ENCODE results near the gene SCN4B. TPM values are rescaled to one million over a fixed set of nuclear protein-coding genes. Genes with fewer than 3 reads are reported as not detected.

SCN4B gene
- total RNA-seq, 1 experiment from 2014 or later, result 1.6 TPM

GRCh38 chr11:118169300-118170140 lies 16.9 kb upstream of the SCN4B start:
- Mint-ChIP-seq H3K27me3 (ENCODE audit: low read depth) (peaks cover 90% of the 10 kb centered on the region), H3K9me3 (no peaks in the 10 kb centered on the region), H3K4me1 (peaks cover 26 to 42% of the 10 kb centered on the region in 2 experiments), H3K4me3 (no peak overlapping the region), H3K36me3 (ENCODE audit: insufficient read depth in 1 of 3, low read depth in 3 of 3) (no peaks in the 10 kb centered on the region), H3K27ac (no peak overlapping the region)
- no peak overlapping the region for H4K91ac ChIP-seq (ENCODE audit: insufficient read length, low read depth, low read length)
- no peak overlapping the region for H3K14ac ChIP-seq (ENCODE audit: insufficient read depth, low read length)
- WGBS (ENCODE audit: extremely low coverage, insufficient read length, low lambda C conversion rate), result no CpG with 5 or more reads among the region's 7 CpGs
- H3K56ac ChIP-seq (ENCODE audit: insufficient read length, low read depth, low read length), result no peak overlapping the region
- no peak overlapping the region for H3K23ac ChIP-seq (ENCODE audit: insufficient read length, low read depth, low read length)
- H2BK5ac ChIP-seq (ENCODE audit: insufficient read length, low read length), result no peak overlapping the region
- H2AFZ ChIP-seq (ENCODE audit: low read length), result no peak overlapping the region
- H2BK12ac ChIP-seq (ENCODE audit: insufficient read length, low read depth, low read length), result no peak overlapping the region
- no peak overlapping the region for H2AK5ac ChIP-seq (ENCODE audit: insufficient read length, low read length)
- no peaks in the 10 kb centered on the region for H3K4me1 ChIP-seq (ENCODE audit: insufficient read depth, low read length)
- H4K5ac ChIP-seq (ENCODE audit: insufficient read length, low read depth, low read length), result no peak overlapping the region
- H3K27me3 ChIP-seq (ENCODE audit: insufficient read depth, low read length), result peaks cover 23% of the 10 kb centered on the region; the same call in 1 of the 2 replicates
- no peak overlapping the region for H4K8ac ChIP-seq (replicated peaks; ENCODE audit: insufficient read length, low read depth, low read length)
- H2BK120ac ChIP-seq (ENCODE audit: low read depth, low read length, poor library complexity, severe bottlenecking), result no peak overlapping the region
- no peak overlapping the region for H3T11ph ChIP-seq (ENCODE audit: low read length)
- H3K4me2 ChIP-seq (ENCODE audit: insufficient read depth, insufficient read length, low read length), result no peak overlapping the region
- no peak overlapping the region for H2BK20ac ChIP-seq (ENCODE audit: low read depth, low read length, poor library complexity, severe bottlenecking)
- H3K9ac ChIP-seq (ENCODE audit: extremely low read depth, insufficient read length, low read length), result no peak overlapping the region
- H3K18ac ChIP-seq (ENCODE audit: insufficient read length, low read depth, low read length), result no peak overlapping the region
- H3K79me1 ChIP-seq (ENCODE audit: insufficient read depth, low read depth, low read length, poor library complexity, severe bottlenecking), result no peaks in the 10 kb centered on the region
- no peak for TF ChIP-seq CTCF (conservative IDR thresholded peaks at IDR 0.05)
- H3K27ac ChIP-seq (ENCODE audit: insufficient read length, low read depth, low read length), result no peak overlapping the region
- H3K23me2 ChIP-seq (ENCODE audit: insufficient read length, low read depth, low read length, poor library complexity, severe bottlenecking), result peaks cover 2% of the 10 kb centered on the region
- H3K4ac ChIP-seq (ENCODE audit: low read depth, low read length), result no peak overlapping the region
- no peaks in the 10 kb centered on the region for H3K9me3 ChIP-seq (ENCODE audit: control insufficient read depth, low read depth, low read length)
- no peaks in the 10 kb centered on the region for H4K20me1 ChIP-seq (ENCODE audit: control insufficient read depth, insufficient read depth, insufficient read length)
- no peak overlapping the region for H2BK15ac ChIP-seq (ENCODE audit: low read depth, low read length)
- DNase-seq, result no peak
- no peaks in the 10 kb centered on the region for H3K79me2 ChIP-seq (ENCODE audit: insufficient read depth, low read length)
